T-helper 1 cell treated with Interleukin-12 subunit alpha and Interleukin-12 subunit beta and Interleukin-4 antibody, amounts not matched to agents 30 ng/mL and 1 ng/mL, for 36 hours (primary cell): Measurements from ENCODE around the gene SSTR3. TPM values are rescaled to one million over a fixed set of nuclear protein-coding genes. Genes with fewer than 3 reads are reported as not detected.

Source experiments
- intact Hi-C: fragments of 100-400 bp; cut with micrococcal nuclease; formaldehyde crosslinking; loops from one replicate; pipeline ENCODE4 v1.15.1; 2024
- total RNA-seq: library from RNA; stranded (reverse); gene quantifications from 2 replicates; pipeline ENCODE4 v1.2.3, GENCODE V29; 2022

Gene SSTR3
- total RNA-seq, 1 donor from 2014 or later: 4.3 TPM

GRCh38 chr22:37184816-37185541, 27.3 kb downstream of the SSTR3 start:
- intact Hi-C loops: no loop called here

- intact Hi-C loops: no loop called here
Observed at GRCh38 chr22:37184380-37184755, 27.9 kb downstream of the SSTR3 start.

- intact Hi-C loops: no loop called here
Observed at GRCh38 chr22:37183432-37184379, 28.6 kb downstream of the SSTR3 start.

- intact Hi-C loops: no loop called here
Observed at GRCh38 chr22:37182949-37183245, 29.4 kb downstream of the SSTR3 start.

- intact Hi-C loops: no loop called here
Observed at GRCh38 chr22:37182101-37182948, 30.0 kb downstream of the SSTR3 start.

GRCh38 chr22:37181681-37182080, 30.6 kb downstream of the SSTR3 start:
- intact Hi-C loops: no loop called here

- intact Hi-C loops: no loop called here
Observed at GRCh38 chr22:37180531-37181231, 31.6 kb downstream of the SSTR3 start.

- intact Hi-C loops: no loop called here
Observed at GRCh38 chr22:37179622-37180420, 32.5 kb downstream of the SSTR3 start.

- intact Hi-C loops: no loop called here
Observed at GRCh38 chr22:37179126-37179470, 33.2 kb downstream of the SSTR3 start.

- intact Hi-C loops: no loop called here
Observed at GRCh38 chr22:37178350-37179125, 33.7 kb downstream of the SSTR3 start.

- intact Hi-C loops: no loop called here
Observed at GRCh38 chr22:37177755-37178154, 34.5 kb downstream of the SSTR3 start.

GRCh38 chr22:37177221-37177620, 35.1 kb downstream of the SSTR3 start:
- intact Hi-C loops: no loop called here

- intact Hi-C loops: no loop called here
Observed at GRCh38 chr22:37176464-37177061, 35.7 kb downstream of the SSTR3 start.

GRCh38 chr22:37175414-37176281, 36.6 kb downstream of the SSTR3 start:
- intact Hi-C loops: no loop called here

- intact Hi-C loops: no loop called here
Observed at GRCh38 chr22:37174964-37175363, 37.3 kb downstream of the SSTR3 start.

- intact Hi-C loops: no loop called here
Observed at GRCh38 chr22:37173709-37174108, 38.6 kb downstream of the SSTR3 start.

- intact Hi-C loops: no loop called here
Observed at GRCh38 chr22:37172266-37173245, 39.7 kb downstream of the SSTR3 start.
